ENCODE measurements around the gene TAF1L.
"Not testable (repeated sequence)": the region's sequence is repeated elsewhere in the genome, so short reads cannot be mapped to it uniquely, and the experiment has no call there.

The TAF1L gene, protein sequence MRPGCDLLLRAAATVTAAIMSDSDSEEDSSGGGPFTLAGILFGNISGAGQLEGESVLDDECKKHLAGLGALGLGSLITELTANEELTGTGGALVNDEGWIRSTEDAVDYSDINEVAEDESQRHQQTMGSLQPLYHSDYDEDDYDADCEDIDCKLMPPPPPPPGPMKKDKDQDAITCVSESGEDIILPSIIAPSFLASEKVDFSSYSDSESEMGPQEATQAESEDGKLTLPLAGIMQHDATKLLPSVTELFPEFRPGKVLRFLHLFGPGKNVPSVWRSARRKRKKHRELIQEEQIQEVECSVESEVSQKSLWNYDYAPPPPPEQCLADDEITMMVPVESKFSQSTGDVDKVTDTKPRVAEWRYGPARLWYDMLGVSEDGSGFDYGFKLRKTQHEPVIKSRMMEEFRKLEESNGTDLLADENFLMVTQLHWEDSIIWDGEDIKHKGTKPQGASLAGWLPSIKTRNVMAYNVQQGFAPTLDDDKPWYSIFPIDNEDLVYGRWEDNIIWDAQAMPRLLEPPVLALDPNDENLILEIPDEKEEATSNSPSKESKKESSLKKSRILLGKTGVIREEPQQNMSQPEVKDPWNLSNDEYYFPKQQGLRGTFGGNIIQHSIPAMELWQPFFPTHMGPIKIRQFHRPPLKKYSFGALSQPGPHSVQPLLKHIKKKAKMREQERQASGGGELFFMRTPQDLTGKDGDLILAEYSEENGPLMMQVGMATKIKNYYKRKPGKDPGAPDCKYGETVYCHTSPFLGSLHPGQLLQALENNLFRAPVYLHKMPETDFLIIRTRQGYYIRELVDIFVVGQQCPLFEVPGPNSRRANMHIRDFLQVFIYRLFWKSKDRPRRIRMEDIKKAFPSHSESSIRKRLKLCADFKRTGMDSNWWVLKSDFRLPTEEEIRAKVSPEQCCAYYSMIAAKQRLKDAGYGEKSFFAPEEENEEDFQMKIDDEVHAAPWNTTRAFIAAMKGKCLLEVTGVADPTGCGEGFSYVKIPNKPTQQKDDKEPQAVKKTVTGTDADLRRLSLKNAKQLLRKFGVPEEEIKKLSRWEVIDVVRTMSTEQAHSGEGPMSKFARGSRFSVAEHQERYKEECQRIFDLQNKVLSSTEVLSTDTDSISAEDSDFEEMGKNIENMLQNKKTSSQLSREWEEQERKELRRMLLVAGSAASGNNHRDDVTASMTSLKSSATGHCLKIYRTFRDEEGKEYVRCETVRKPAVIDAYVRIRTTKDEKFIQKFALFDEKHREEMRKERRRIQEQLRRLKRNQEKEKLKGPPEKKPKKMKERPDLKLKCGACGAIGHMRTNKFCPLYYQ (N-terminal part only)

DNA sequence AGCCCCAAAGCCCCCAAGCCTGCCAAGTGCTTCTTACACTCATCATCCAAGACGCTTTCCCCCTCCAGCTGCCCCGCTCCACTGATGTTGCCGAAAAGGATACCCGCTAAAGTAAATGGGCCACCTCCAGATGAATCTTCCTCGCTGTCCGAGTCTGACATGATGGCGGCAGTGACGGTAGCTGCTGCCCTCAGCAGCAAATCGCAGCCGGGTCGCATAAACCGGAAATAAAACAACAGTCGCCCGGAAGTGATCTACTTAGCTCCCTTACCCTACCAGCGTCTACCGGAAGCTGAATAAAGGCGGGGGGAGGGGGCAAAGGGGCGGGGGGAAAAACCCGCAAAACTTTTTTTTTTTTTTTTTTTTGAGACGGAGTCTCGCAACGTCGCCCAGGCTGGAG, at the start of gene TAF1L:
TAF1L (minus strand) TSS at position 308 of the 400 bp plus-strand sequence; CDS start at position 218, 90 bp downstream.
- H3K4me3 ChIP-seq (ENCODE audit: low read length): no peak within 1 kb of the TSS
- no peak for TF ChIP-seq ZNF274 (IDR thresholded peaks at IDR 0.05; ENCODE audit: low read depth, low read length)

DNA sequence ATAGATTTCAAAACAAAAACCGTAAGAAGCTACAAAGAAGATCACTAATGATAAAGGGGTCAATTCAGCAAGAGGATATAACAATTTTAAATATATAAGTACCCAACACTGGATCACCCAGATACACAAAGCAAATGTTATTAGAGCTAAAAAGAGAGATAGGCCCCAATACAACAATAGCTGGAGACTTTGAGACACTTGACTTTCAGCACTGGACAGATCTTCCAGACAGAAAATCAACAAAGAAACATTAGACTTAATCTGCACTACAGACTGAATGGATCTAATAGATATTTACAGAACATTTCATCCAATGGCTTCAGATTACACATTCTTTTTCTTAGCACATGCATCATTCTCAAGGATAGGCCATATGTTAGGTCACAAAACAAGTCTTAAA, 46.3 kb upstream of the TAF1L start:
- no peak for TF ChIP-seq ZNF274 (IDR thresholded peaks at IDR 0.05; ENCODE audit: low read depth, low read length)
- H3K4me3 ChIP-seq (ENCODE audit: low read length): no peak overlapping the region

DNA sequence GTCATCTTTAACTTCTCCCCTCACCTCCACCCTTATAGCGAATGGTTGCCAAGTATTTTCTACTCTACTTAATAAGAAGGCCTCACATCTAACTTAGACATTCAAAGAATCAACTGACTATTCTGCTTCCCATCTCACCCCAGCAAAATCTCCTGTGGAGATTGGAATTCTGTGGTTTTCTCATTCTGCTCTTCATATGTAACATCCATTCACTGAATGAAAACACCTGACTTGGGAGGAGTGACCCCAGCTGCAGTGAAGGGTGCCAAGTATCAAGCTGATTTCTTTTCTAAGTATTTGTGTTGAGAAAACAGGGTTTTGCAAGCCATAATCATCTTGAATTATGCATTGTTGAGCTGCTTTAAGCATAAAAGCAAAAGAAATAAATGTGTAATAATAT, 42.5 kb upstream of the TAF1L start:
- no peak for TF ChIP-seq ZNF274 (IDR thresholded peaks at IDR 0.05; ENCODE audit: low read depth, low read length)
- H3K4me3 ChIP-seq (ENCODE audit: low read length): no peak overlapping the region

DNA sequence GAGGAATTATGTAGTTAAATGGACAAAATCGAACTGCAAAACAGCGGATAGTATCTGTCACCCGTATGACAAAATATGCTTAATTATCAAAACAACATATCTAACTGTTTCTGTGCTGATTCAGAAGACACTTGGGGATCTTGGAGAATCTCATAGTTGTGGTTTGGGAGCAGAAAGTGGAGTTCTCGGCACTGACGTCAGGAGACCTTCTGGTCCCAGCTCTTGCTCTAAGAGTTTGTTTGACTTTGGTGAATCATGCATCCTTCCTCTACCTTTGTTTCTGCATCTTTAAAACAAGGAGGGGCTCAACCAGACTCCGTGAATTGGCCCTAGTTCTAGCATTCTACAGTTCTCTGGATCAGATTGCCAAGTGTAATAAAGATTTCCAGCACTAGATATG, 37.0 kb upstream of the TAF1L start:
- TF ChIP-seq ZNF274 (IDR thresholded peaks at IDR 0.05; ENCODE audit: low read depth, low read length): no peak
- H3K4me3 ChIP-seq (ENCODE audit: low read length): no peak overlapping the region

DNA sequence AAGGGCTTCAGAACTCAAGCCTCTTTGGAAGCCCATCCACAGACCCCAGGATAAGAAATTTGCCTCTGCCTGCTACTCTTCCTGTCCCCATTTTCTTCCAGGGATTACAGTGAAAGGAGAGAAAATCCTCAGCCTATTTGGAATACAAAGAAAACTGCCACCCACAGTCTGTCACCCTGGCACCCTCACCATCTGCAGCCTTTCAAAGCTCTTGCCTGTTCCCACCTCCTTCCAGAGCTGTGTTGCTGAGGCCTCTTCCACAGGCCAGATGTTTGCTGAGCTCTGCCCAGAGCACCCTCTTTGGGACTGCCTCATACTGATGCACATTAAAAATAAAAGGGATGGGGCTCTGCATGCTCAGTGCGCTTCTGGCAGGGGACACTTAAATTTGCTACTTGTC, 35.9 kb upstream of the TAF1L start:
- no peak overlapping the region for H3K4me3 ChIP-seq (ENCODE audit: low read length)

DNA sequence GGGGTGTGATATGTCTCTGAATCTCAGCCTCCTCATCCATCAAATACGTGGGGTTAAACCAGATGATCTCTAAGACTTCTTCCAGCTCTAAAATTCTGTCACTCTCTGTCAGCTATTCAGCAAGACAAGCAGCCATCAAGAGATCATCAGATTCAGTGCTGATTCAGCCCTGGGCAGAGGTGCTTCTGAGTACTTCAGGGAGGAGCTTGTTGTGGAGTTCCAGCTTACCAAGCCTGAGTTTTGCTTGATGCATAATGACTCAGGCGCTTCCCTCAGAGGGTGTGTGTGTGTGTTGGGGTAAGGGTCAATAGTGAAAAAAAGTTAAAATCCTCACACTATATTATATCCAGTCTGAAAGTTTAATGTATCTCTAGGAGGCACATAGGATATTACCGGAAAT, 29.6 kb upstream of the TAF1L start:
- no peak overlapping the region for H3K4me3 ChIP-seq (ENCODE audit: low read length)
- TF ChIP-seq ZNF274 (IDR thresholded peaks at IDR 0.05; ENCODE audit: low read depth, low read length): no peak

More for the DNA sequence above, 35.9 kb upstream of the TAF1L start:
- no peak for TF ChIP-seq ZNF274 (IDR thresholded peaks at IDR 0.05; ENCODE audit: low read depth, low read length)

DNA sequence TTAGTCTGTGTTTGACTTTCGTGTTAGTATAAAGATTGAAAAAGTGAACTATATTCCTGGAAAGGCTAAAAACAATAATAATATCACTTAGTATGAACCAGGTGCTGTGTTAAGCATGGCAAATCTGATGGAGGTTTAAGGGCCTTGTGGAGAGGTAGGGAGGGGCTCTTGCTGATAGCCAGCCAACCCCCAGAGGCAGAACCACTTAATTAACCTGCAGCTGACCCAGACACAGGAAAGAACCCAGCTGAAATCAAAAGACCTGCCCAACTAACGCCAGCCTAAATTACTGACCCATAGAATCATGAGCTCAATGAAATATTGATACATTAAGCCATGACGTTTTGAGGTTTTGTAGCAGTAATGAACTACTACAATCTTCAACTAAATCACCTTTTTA, 28.3 kb upstream of the TAF1L start:
- no peak for TF ChIP-seq ZNF274 (IDR thresholded peaks at IDR 0.05; ENCODE audit: low read depth, low read length)
- no peak overlapping the region for H3K4me3 ChIP-seq (ENCODE audit: low read length)

DNA sequence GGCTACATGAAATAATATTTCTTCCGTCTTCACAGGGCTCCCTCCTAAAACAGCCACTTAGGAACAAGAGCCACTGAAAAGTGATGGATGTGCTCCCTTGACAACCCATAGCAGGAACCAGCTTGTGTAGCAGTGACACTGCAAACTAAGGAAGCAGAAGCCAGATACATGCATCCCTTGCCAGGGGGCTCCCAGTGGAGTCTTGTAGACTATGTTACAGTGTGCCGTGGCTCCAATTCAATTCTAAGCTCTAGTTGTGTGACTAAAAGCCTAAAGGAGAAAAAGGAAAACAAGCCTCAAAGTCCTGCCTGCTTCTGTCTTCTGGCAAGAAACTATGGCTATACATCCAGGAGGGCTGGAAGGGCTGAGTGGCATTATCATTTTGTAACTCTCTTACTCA, 12.2 kb upstream of the TAF1L start:
- TF ChIP-seq ZNF274 (IDR thresholded peaks at IDR 0.05; ENCODE audit: low read depth, low read length): no peak
- no peak overlapping the region for H3K4me3 ChIP-seq (ENCODE audit: low read length)

DNA sequence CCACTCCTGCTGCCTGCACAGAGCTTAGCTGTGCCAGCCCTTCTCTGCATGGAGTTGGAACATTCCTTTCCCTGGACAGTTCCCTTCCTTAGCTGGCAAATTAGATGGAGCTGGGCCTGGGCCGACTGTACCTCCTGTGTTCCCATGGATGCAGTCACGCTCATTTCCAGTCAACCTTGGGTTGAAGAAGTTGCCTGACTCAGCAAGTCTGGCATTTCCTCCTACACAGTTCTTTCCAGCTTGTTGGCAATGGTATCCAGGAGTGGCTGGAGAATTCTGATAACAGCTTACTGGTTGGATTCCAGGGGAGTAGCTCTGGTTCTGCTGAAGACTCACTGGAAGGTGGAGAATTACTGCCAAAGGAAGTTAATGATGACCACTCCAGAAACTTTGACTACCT, 9.2 kb upstream of the TAF1L start:
- TF ChIP-seq ZNF274 (IDR thresholded peaks at IDR 0.05; ENCODE audit: low read depth, low read length): no peak
- H3K4me3 ChIP-seq (ENCODE audit: low read length): no peak overlapping the region

DNA sequence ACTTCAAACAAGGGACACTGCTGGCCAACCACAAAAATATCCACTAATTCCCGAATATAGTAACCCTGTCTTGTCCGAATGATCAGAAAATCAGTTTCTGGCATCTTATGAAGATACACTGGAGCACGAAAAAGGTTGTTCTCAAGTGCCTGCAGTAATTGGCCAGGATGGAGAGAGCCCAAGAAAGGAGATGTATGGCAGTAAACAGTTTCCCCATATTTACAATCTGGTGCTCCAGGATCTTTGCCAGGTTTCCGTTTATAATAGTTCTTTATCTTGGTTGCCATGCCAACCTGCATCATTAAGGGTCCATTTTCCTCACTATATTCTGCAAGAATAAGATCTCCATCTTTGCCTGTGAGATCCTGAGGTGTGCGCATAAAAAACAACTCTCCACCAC, 2.3 kb downstream of the TAF1L start:
- not testable (repeated sequence) for H3K4me3 ChIP-seq (ENCODE audit: low read length)

DNA sequence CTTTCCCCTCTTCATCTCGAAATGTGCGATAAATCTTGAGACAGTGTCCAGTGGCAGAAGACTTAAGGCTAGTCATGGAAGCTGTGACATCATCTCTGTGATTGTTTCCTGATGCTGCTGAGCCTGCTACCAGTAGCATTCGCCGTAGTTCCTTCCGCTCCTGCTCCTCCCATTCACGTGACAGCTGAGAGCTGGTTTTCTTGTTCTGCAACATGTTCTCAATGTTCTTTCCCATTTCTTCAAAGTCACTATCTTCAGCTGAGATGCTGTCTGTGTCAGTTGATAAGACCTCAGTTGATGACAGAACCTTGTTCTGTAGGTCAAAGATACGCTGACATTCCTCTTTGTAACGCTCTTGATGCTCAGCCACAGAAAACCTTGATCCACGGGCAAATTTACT, 3.5 kb downstream of the TAF1L start:
- TF ChIP-seq ZNF274 (IDR thresholded peaks at IDR 0.05; ENCODE audit: low read depth, low read length): no peak
- H3K4me3 ChIP-seq (ENCODE audit: low read length): no peak overlapping the region

DNA sequence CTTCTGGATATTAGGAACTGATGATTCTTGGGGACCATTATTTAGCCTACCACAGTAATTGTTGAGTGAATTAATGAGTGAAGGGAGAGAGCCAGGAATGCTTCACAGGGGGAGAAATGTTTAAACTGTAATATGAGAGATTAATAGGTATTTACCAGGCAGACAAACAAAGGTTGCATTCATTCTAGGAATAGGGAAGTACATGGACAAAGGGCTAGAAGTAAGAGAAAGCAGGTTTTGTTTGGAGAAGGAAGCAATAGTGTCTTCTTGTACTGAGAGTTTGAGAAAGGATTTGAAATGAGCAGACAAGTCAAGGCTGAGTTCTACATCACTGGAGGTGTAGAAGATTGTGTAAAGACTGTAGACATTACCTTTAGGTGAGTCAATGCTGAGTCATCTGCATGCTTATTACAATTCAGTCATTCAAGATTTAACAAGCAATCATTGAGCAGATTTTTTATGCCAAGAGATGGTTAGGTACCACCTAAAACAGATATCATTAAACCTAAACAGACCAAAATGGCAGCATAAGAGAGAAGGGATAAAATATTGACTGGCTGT, 8.0 kb downstream of the TAF1L start:
- no peak for TF ChIP-seq ZNF274 (IDR thresholded peaks at IDR 0.05; ENCODE audit: low read depth, low read length)
- no peak overlapping the region for H3K4me3 ChIP-seq (ENCODE audit: low read length)

DNA sequence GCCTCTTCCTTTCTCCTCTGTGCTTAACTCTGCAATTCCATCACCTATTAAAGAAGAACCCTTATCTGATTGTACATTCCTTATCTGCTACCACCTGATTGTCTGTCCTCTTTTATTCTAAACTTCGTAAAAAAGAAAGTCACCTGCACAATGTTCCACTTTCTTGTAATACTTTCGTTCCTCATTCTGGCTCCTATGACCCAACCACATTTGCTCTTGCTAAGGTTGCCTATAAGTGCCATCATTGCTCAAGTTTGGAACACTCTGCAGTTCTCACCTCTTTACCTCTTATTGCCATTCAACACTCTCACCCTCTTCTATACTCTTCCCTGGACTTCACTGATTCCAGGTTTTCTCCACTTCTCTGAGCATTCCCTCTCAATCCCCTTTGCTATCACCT, 10.1 kb downstream of the TAF1L start:
- H3K4me3 ChIP-seq (ENCODE audit: low read length): no peak overlapping the region
- no peak for TF ChIP-seq ZNF274 (IDR thresholded peaks at IDR 0.05; ENCODE audit: low read depth, low read length)

DNA sequence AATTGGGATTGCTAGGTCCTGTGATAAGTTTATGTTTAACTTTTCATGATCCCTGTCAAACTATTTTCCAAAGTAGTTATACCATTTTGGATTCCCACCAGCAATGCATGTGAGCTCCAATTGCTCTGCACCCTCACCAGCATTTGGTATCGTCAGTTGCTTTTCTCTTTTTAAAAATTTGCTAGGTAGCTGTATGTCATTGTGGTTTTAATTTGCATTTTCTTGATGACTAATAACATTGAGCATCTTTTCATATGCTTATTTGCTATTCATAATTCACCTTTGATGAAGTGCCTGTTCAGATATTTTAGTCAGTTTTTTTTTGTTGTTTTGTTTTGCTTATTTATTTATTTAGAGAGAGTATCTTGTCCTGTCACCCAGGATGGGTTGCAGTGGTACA, 12.5 kb downstream of the TAF1L start:
- TF ChIP-seq ZNF274 (IDR thresholded peaks at IDR 0.05; ENCODE audit: low read depth, low read length): no peak
- no peak overlapping the region for H3K4me3 ChIP-seq (ENCODE audit: low read length)
